8988T (cell line): ENCODE measurements around the gene UTS2R.

Experiments used
- DNase-seq: peaks from one replicate; pipeline ENCODE4 v3.0.0; 2011

The UTS2R gene

GRCh38 chr17:82390860-82391435 is 19.4 kb downstream of the UTS2R start:
- DNase-seq = no peak

GRCh38 chr17:82391496-82392066 is 20.0 kb downstream of the UTS2R start:
- DNase-seq = no peak

GRCh38 chr17:82392209-82392920 is 20.8 kb downstream of the UTS2R start:
- DNase-seq = no peak

- no peak for DNase-seq
Measured at GRCh38 chr17:82392941-82393340, 21.4 kb downstream of the UTS2R start.

- no peak for DNase-seq
Measured at GRCh38 chr17:82394278-82394677, 22.7 kb downstream of the UTS2R start.

- no peak for DNase-seq
Measured at GRCh38 chr17:82396601-82397435, 25.3 kb downstream of the UTS2R start.

- DNase-seq = no peak
Measured at GRCh38 chr17:82397449-82398335, 26.1 kb downstream of the UTS2R start.

GRCh38 chr17:82399041-82399441 is 27.5 kb downstream of the UTS2R start:
- DNase-seq = no peak

- DNase-seq = no peak
Measured at GRCh38 chr17:82399601-82400101, 28.1 kb downstream of the UTS2R start.

GRCh38 chr17:82400206-82400605 is 28.6 kb downstream of the UTS2R start:
- no peak for DNase-seq

GRCh38 chr17:82400830-82401229 is 29.3 kb downstream of the UTS2R start:
- DNase-seq = no peak

- no peak for DNase-seq
Measured at GRCh38 chr17:82402865-82403264, 31.3 kb downstream of the UTS2R start.

- DNase-seq = no peak
Measured at GRCh38 chr17:82403662-82404660, 32.4 kb downstream of the UTS2R start.

- no peak for DNase-seq
Measured at GRCh38 chr17:82405051-82405450, 33.5 kb downstream of the UTS2R start.

GRCh38 chr17:82406131-82406671 is 34.6 kb downstream of the UTS2R start:
- no peak for DNase-seq

- peak; percentile 56 for DNase-seq
Measured at GRCh38 chr17:82407255-82407654, 35.7 kb downstream of the UTS2R start.

- no peak for DNase-seq
Measured at GRCh38 chr17:82408288-82408937, 36.8 kb downstream of the UTS2R start.

GRCh38 chr17:82408938-82409318 is 37.4 kb downstream of the UTS2R start:
- no peak for DNase-seq

- no peak for DNase-seq
Measured at GRCh38 chr17:82410014-82410716, 38.6 kb downstream of the UTS2R start.
